NCI-H226 (cell line): Measurements from ENCODE around the gene REXO4.
A peak's percentile ranks its signal among the peaks of the same experiment; 100 is the strongest.

Experiments
- DNase-seq: peaks from one replicate; pipeline ENCODE4 v3.0.0-alpha.2; 2015

Gene REXO4

DNA sequence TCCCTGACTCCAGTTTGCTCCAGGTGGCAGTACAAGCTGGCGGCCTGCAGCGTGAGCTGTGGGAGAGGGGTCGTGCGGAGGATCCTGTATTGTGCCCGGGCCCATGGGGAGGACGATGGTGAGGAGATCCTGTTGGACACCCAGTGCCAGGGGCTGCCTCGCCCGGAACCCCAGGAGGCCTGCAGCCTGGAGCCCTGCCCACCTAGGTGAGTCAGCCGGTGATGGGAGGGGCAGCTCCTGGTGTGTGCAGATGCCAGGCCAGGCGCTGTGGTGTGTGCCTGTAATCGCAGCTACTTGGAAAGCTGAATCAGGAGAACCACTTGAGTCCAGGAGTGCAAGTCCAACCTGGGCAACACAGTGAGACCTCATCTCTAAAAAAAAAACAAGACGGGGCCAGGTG lies 31.9 kb upstream of the REXO4 start:
- DNase-seq, result peak; percentile 92

DNA sequence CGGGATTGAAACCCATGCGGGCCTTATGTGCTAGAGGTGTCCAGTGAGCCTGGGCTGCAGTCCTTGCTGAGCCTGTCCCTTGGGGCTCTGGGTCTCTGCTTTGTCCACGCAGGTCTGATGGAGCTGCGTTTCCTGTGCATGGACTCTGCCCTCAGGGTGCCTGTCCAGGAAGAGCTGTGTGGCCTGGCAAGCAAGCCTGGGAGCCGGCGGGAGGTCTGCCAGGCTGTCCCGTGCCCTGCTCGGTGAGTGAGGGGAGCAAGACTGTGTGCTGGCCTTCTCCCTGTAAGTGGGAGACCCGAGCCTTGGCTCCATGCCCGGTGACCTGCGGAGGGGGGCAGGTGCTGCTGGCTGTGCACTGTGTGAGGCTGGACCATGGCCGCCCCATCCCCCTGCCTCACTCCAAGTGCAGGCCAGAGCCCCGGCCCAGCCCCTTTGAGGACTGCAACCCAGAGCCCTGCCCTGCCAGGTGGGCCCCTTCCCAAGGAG lies 30.7 kb upstream of the REXO4 start:
- DNase-seq, result no peak

DNA sequence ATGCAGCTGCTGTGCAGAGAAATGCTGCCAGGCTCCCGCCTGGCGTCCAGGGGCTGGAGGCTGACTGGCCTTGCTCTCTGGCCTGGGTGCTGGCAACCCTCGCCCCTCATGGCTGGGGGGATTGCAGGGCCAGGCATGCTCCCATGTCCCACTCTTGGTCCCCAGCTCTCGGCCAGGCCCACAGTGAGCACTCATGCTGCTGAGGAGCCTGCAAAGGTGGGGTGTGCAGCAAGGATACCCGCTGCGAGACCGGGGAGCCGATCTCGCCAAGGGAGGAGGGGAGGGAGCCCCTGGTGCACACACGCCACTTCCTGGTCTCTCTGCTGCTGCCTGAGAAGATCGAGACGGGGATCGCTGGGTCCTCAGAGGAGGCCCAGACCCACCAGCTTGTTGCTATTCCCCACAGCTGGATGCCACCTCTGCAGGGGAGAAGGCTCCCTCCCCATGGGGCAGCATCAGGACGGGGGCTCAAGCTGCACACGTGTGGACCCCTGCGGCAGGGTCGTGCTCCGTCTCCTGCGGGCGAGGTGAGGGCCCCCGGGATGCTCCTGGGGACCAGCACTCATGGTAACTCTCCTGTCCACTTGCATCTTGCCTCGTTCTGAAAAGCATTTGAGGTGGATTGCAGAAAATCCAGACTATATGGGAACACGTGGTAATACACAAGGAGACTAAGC lies 27.6 kb upstream of the REXO4 start:
- DNase-seq, result no peak

DNA sequence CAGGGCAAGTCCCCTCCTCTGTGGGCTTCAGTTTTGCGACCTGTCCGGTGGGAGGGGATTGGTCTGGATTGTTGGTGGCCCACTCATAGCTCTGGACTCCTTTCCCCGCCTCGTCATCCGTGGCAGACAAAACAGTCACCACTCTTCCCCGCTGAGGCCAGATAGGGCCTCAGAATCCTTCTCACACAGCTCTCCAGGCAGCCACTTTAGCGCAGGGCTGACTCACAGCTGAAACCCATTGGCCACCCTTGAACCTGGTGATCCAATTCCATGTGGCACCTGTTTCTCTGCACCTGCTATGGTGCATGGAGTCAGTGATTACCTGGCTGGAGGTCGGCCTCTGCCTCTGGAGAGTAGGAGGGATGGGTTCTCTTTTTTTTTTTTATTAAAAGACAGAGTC lies 26.2 kb upstream of the REXO4 start:
- DNase-seq, result no peak

DNA sequence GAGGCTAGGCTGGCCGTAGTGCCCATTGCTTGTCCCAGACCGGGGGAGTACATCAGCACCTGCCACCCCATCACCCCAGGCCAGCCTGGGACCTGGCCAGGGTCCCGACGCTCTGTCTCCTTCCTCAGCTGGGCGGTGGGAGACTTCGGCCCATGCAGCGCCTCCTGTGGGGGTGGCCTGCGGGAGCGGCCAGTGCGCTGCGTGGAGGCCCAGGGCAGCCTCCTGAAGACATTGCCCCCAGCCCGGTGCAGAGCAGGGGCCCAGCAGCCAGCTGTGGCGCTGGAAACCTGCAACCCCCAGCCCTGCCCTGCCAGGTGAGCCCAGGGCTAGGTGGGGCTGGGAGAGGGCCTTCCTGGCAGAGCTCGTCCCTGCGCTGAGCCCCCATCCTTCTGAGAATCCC lies 25.4 kb upstream of the REXO4 start:
- no peak for DNase-seq

DNA sequence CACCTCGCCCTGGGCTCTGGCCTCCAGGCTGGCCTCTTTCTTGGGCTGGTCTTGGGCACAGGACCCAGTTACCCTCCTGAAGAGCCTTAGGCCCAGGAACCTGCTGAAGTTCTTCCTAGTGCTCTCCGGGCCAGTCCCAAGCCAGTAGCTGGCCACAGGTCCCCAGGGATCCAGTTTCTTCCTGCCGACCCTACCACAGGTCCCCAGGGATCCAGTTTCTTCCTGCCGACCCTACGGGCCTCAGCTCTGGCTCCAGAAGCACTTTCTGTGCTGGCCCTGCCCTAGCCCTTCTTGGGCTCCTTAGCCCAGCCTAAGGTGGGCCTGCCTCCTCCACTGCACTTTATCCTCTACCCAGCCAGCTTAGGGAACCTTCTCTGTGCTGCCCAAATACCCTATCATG lies 23.8 kb upstream of the REXO4 start:
- DNase-seq, result no peak

DNA sequence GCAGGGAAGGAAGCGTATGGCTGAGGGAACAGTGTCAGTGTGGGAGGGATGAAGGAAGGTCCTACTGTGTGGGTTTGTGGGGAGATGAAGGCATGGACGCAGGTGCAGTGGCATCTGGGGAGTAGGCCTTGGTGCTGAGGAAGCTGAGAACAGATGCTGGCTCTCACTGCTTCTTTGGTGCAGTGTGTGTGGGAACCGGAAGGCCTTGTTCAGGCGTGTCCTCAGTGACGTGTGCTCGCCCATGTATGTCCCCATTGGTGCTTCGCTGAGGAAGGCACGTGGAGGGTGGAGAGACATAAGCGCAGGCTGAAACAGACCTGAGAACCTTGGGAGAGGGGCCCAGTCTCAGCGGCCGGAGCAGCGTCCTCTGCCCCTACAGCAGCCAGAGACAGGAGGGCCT lies 23.1 kb upstream of the REXO4 start:
- DNase-seq, result no peak

DNA sequence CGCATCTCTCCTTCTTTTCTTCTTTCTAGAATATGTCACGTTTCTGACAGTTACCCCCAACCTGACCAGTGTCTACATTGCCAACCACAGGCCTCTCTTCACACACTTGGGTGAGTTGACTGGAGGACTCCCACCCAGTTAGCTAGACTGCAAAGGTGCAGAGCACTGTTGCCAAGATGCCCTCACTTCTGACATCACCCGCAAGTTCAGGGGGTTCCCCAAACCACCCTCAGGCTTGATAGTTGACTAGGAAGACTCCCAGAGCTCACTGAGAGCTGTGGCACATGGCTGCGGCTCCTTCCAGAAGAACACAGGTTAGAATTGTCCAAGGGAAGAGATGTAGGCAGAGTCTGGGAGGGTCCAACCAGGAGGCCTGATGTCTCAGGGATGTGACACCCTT lies 21.5 kb upstream of the REXO4 start:
- DNase-seq, result no peak

DNA sequence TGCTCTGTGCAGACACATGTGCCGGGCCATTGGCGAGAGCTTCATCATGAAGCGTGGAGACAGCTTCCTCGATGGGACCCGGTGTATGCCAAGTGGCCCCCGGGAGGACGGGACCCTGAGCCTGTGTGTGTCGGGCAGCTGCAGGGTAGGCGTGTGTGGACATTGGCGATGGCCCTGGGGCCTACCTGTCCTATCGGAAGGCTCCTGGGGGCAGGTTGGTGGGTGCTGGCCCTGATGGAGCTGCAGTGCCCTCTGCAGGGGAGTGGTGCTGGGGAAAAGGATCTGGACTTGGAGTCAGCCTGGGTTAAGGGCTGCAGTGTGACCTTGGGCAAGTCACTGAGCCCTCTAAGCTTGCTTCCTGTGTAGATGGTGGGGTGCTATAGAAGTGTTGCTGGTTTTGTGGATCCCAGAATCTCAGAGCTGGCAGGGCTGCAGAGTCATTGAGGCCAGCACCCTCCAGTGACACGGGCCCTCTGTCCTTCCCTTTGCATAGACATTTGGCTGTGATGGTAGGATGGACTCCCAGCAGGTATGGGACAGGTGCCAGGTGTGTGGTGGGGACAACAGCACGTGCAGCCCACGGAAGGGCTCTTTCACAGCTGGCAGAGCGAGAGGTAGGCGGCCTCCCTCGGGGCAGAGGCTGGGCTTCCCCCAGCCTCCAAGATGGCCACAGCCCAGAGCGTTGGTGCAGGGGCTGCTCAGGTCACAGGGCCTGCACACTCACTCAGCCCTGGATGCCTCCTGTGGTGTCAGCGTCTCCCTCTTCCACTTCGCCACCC lies 20.1 kb upstream of the REXO4 start:
- DNase-seq, result no peak

DNA sequence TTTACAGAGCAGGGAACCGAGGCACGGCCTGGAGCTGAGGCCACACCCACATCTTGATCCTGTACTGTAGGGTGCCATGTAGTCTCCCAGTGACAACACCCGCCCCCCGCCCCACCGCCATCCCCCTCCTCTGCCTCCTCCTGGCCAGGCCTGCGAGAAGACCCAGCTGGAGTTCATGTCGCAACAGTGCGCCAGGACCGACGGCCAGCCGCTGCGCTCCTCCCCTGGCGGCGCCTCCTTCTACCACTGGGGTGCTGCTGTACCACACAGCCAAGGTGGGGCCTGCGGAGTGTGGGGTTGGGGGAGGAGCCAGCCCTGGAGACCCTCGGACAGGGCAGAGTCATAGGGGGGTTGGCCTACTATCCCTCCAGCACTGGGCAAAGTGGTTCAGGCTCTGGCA lies 18.9 kb upstream of the REXO4 start:
- no peak for DNase-seq

DNA sequence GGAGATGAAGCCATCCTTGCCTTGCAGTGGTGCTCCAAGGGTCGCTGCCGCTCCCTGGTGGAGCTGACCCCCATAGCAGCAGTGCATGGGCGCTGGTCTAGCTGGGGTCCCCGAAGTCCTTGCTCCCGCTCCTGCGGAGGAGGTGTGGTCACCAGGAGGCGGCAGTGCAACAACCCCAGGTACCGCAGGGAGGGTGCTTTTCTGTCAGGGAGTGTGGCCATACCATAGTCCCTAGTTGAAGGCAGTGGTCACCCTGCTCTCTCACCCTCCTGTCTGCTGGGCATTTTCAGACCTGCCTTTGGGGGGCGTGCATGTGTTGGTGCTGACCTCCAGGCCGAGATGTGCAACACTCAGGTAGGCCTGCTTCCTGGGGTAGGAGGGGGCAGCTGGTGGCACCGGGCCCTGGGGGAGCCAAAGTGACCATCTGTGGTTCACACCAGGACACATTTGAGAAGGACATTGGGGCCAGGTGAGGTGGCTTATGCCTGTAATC lies 15.6 kb upstream of the REXO4 start:
- no peak for DNase-seq

DNA sequence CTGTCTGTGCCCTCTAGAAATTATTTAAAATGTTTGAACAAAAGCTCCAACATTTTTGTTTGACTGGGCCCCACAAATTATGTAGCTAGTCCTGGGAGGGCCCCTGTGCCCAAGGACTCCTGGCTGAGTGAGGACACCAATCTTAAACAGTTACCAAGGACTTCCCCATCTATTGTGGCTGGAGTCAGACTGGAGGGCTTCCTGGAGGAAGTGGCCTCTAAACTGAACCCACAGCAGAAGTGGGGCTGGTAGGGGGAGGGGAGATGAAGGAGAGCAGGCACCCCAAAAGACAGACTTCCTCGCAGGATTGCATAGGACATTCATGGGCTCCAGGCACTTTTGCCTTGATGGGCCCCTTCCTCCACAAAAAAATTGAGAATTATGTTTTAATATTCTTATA lies 12.4 kb upstream of the REXO4 start:
- DNase-seq, result no peak

DNA sequence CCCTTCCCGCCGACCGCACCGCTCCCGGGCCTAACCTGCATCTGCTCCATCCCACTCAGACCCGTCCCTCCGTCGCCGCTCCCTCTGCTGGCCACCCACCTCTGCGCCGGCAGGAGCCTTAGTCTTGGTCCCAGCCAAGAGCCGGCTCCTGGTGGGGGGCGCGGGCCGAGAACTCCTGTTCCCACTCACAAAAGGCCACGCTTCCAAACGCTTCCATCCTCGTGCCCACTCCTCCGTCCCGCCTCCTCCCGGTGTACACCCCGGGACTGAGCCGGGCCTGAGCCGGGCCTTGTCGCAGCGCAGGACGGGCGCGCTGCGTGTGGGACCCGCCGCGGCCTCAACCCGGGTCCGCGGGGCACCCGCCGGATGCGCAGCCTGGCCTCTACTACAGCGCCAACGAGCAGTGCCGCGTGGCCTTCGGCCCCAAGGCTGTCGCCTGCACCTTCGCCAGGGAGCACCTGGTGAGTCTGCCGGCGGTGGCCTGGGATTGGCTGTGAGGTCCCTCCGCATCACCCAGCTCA lies 11.9 kb upstream of the REXO4 start:
- no peak for DNase-seq

DNA sequence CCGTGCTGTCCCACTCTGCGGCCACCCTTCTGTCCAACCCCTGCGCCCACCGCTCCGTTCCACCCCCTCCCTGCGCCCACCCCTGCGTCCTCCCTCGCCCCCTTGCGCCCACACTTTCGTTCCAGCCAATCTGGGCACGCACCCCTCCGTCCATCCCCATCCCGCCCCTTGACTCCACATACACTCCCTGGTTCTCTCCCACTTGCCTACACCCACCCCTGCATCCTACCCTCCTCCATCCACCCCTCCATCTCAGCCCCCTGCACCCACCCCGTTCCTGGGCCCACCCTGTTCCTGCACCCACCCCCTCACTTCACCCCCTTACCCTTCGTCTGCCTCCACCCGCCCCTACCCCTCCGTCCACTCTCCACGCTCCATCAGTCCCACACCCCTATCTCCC lies 11.4 kb upstream of the REXO4 start:
- no peak for DNase-seq

DNA sequence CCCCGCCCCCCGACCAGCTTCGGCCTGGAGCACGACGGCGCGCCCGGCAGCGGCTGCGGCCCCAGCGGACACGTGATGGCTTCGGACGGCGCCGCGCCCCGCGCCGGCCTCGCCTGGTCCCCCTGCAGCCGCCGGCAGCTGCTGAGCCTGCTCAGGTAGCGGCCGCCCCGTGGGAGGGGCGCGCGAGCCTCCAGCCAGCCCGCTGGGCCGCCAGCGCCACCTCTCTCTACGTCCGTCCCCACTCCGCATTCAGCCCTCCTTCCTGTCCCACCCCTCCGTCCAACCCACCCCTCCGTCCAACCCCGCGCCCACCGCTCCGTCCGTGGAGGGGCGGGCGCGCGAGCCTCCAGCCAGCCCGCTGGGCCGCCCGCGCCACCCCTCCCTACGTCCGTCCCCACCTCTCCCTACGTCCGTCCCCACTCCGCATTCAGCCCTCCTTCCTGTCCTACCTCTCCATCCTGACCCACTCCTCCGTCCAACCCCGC lies 10.8 kb upstream of the REXO4 start:
- peak; percentile 21 for DNase-seq

DNA sequence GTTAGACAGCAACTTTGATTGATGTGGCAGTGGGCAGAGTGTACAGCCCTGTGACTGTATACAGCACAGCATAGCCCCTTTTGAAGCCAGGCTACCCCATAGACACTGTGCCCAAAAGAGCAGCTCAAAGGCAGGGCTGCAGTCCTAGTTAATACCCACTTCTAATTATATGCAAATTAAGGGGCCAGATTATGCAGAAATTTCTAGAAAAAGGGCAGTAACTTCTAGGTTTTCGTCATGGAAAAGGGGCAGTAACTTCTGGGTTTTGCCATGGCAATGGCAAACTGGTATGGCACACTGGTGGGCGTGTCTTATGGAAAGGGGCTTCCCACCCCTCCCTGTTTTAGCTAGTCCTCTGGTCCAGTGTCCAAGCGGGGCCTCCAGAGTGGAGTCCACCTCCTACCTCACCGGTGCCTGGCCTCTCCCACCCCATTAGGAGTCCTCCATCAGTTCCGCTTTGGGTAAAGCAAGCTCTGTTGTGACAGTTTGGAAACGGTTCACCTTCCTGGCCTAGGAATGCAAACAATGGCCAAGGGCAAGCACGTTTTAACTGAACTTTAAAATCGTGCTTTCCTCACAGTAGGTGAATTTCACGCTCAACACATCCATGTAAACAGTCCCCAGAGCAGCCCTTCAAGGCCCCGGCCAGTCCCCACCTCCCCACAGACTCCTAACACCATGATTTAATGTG lies 10.0 kb upstream of the REXO4 start:
- DNase-seq, result no peak

DNA sequence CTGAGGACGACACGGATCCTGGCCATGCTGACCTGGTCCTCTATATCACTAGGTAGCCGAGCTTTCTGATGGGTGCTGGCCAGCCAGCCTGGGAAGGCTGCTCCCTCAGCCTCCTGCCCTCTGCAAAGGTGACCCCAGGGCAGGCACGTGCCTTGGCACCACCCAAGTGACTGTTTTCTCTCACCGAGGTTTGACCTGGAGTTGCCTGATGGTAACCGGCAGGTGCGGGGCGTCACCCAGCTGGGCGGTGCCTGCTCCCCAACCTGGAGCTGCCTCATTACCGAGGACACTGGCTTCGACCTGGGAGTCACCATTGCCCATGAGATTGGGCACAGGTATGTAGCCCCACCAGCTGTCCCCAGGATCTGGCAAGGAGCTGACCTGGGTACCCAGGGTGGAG lies 8.2 kb upstream of the REXO4 start:
- no peak for DNase-seq

DNA sequence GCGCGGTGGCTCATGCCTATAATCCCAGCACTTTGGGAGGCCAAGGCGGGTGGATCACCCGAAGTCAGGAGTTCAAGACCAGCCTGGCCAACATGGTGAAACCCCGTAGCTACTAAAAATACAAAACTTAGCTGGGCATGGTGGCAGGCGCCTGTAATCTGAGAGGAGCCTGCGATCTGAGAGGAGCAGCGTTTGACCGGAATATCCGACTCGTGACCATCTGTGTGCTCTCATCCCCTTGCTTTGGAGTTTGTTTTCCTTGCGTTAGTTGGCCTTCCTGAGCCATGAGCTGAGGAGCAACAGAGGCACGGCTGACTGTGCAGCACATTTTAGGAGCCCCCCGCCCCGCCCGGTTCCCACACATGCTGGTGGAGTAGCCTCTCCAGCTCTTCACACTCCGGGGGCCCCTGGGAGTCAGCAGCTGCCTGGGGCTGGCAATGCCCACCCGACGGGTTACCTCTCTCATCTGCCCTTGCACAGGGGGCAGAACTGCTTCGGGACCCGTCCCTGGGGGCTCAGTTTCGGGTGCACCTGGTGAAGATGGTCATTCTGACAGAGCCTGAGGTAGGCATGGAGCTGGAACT lies 7.3 kb upstream of the REXO4 start:
- DNase-seq, result no peak

DNA sequence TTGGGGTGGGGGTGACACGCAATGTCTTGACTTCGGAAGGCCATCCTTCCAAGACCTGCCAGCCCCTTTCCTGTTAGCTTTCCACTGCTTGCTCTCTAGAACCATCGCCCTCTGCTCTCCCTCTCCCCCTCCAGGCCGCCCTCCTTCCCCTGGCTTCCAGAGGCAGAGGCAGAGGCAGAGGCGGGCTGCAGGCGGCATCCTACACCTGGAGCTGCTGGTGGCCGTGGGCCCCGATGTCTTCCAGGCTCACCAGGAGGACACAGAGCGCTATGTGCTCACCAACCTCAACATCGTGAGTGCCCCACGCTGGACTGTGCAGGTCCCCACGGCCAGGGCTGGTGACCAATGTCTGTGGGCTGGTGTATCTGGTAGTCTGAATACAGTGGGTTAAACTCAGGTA lies 6.4 kb upstream of the REXO4 start:
- no peak for DNase-seq

DNA sequence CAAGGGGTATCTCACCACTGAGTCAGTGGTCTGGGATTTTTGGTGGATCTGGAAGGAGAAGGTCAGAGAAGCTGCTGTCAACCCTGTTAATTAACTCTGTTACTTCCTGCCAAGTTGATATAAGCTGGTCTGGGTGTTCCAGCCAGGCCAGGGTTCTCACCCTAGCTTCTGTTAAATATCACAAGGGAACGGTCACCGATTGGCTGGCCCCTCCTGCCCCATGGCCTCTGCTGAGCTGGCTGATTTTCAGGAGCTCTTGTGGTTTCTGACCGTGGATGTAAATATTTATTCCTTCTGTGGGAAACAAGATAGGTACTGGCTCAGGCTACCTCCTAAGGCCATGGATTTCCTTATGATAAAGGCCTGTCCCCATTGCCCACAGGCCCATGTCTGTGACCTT lies 5.4 kb upstream of the REXO4 start:
- DNase-seq, result no peak

DNA sequence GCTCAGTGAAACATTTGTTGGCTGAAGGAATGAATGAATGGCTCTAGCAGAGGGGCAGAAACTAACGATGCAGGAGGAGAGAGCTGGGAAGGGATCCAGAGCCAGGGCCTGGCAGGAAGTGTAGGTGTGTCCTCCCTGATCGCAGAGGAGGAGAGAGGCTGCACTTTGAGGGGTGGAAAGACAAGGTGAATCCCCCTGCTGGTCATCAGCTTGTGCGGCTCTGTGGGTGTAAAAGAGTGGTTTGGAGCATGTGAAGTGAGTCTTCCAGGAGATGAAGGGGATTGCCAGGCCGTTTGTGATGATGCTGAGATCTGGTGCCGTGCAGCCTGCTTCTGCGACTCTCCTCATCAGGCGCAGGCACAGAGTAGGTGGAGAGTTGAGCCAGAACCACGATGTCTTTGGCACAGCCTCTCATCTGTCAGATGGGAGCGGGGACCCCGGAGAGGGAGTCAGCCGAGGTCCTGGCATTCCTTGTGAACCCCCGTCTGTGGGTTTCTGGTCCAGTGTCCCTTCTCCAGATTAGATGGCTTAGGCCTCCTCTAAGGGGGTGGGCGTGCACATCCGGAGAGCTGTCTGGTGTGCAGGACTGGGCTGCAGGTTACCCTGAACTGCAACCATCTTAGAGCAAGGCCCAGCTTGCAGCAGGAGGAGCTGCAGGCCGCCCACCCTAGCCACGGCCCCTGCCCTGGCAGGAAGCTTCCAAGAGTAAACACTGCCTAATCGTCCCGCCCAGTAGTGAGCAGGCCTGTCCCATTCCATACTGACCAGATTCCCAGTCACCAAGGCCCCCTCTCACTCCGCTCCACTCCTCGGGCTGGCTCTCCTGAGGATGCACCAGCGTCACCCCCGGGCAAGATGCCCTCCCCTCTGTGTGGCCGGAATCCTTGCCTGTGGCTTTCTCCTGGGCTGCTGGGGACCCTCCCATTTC lies 4.1 kb upstream of the REXO4 start, which contains the start of gene ADAMTS13:
Gene ADAMTS13 (plus strand): TSS at position 753 of the 928 bp plus-strand sequence. CDS start 77 bp downstream, at position 830.
- peak; percentile 33 for DNase-seq

DNA sequence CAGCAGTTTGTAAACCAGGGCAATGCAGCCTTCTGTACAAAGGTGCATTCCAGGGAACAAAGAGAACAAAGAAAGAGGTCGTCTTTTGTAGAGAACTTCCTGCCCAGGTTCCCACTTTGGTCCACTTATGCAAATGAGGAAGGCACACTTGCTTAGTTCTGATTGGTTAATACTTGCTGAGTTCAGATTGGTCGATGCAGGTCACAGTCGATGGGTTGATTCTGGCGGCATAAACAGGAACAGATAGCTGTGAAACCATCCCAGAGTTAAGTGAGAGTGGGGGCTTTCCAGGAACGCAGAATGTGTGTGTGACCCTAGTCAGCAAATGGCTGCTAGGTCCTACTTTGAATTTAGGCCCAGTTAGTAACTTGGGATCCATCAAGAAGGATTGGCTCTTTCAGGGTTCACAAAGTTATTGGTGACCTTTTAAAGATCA lies 2.6 kb upstream of the REXO4 start:
- DNase-seq, result no peak
